Activated effector memory CD4-positive, alpha-beta T cell treated with anti-CD3 and anti-CD28 coated beads, Interleukin-2, amount 50 U/mL, for 16 hours (primary cell): ENCODE data around the gene ZBTB16.

Experiments used
- DNase-seq: peaks from one replicate; pipeline ENCODE4 v3.0.0-alpha.2; 2020

Gene ZBTB16

DNA sequence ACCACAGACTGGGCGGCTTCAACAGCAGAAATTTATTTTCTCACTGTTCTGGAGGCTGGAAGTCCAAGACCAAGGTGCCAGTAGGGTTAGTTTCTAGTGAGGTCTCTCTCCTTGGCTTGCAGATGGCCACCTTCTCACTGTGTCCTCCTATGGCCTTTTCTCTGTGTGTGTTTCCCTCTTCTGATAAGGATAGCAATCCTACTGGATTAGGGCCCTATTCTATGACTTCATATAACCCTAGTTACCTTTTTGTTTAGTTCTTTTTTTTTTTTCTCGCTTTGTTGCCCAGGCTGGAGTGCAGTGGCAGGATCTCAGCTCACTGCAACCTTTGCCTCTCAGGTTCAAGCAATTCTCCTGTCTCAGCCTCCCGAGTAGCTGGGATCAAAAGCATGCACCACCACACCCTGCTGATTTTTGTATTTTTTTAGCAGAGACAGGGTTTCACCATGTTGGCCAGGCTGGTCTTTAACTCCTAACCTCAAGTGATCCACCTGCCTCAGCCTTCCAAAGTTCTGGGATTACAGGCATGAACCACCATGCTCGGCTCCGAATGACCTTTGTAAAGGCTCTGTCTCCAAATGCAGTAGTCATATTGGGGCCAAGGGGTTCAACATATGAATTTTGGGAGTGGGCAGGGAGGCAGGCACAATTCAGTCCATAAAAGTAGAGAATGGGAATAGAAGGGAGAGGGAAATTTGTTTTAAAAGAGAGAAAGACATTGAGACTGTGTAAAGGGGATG is 211.2 kb downstream of the ZBTB16 start:
- no peak for DNase-seq

DNA sequence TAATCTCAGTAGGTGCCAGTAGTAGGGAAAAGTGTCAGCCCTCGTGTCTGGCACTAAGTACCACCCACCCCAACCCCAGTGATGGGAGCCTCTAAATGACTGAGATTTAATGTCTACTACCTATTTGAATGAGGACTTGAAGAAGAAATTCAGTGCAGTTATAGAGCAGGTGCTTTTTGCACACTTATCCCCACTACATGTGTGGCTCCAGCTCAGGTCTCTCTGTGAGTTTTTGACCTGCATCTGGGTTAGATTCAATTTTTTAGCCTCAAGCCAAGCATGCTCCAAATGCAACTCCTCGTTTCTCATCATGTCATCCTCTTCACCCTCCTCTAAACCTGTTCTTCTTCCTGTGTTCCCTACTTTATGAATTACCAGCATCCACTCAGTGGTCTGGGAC is 211.8 kb downstream of the ZBTB16 start:
- no peak for DNase-seq

DNA sequence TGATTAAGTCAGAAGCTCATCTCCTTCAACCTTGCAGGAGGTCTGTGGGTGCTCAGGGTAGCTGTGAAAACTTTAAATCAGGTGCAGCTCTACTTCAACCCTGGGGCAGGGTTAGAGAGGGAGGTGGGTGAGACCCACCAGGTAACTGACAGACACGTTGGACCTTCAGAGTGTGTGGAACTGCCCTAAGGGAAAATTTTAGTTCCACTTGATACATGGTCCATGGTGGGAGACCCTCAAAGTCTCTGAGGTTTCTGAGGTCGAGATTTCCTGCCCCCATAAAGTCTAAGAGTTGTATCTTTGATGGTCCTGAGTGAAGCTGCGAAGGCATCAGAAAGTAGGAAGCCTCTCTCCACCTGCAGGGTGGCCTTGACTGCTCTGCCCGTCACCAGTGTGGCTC is 212.8 kb downstream of the ZBTB16 start:
- no peak for DNase-seq

DNA sequence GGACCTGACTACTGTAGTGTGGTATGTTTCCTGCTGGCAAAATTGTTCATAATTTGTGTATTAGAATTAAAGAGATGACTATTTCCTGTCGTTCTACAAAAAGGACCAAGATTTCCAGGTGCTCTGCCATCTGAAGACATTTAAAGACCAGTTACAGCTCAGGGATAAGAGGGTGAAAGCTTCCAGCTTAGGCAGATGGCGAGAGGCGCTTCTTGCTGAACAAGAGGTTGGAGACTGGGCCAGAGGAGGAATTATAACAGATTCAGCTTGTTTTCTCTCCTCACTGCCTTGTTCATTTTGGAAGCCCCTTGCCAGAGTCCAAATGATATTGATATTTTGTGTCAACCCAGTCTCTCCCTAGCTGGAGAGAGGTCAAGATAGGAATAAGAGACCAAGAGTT is 213.6 kb downstream of the ZBTB16 start:
- DNase-seq, result no peak

DNA sequence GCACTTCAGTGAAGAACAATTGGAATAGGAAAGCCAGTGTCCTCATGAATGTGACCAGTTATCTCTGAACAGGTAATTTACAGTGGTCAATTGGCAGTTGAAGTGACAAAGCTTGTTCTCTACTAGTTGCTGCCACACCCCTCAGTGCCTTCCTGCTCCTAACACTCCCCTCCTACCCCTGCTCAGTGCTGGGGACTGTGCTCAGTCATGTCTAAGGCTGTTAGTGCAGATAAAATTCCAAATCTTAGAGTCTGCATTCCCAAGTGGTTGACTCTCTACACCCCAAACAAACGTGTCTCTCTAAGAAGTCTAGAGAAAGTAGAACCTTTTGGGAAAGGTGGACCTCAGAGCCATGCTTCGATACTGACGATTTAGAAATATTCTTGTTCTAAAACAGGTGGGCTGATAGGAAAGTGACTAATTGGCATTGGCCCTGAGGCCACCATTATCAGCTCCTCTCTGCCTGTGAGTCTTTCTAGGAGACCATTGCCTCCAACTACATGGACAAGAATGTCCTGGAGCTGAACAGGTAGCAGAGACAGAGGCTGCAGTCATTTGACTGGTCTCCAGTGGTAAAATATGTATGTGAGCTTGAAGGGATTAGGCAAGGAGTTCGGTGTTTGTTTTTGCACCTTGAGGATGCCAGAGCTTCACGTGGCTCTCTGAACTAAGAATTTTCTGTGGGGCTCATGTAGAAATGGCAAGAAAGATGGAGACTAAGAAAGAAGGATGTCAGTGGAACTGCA is 214.6 kb downstream of the ZBTB16 start:
- no peak for DNase-seq

DNA sequence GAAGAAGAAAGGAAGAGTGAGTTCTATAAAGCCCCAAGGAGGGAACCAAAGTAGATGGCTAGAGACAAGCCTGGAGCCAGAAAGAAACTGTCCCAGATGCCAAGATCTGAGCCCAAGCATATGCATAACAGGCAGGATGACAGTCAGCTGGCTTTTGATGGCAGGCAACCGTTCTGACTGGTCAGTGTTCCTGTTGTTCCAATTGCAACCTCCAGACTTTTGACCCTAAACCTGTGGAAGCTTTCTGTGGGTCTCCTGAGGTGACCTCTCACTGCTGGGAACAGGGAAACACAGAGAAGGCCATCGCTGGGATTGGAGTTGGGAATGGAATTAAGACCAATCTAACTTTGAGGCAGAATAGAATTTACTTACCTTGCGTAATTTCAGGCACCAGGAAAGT is 215.1 kb downstream of the ZBTB16 start:
- DNase-seq, result no peak

DNA sequence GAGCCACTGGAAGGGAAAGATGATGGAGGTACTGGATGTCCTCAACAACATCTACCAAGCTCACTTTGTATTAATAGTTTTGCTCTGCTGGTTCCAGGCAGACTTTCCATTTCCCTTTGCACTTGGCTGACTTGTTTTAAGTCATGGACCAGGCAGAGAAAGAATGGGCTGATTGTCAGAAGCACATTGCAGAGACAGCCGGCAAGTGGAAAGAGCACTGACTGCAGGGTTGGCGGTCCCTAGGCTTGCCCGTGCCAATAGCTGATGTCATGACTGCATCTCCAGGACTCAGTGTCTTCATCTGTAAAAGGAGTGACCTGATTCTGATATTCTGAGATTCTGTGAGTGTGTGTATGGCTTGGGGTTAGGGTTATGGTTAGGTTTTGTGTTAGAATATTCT is 215.8 kb downstream of the ZBTB16 start:
- DNase-seq, result no peak

DNA sequence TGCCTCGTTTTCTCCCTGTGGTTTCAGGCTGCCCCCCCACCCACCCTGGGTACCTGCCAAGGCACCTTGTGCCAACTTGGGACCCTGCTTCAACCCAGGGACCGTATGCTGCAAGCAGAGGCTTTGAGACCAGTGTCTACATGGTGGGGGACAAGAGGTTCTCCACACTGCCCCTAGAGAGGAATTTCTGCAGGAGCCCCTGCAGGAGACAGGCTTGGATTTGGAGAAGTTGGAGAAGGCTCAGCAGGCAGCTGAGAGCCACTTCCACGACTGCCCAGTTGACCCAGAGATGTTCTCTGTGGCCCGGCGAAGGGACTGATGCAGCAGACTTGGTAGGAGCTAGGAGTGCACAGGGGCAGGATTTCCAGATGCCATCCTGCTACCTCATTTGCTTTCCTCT is 216.6 kb downstream of the ZBTB16 start:
- no peak for DNase-seq

DNA sequence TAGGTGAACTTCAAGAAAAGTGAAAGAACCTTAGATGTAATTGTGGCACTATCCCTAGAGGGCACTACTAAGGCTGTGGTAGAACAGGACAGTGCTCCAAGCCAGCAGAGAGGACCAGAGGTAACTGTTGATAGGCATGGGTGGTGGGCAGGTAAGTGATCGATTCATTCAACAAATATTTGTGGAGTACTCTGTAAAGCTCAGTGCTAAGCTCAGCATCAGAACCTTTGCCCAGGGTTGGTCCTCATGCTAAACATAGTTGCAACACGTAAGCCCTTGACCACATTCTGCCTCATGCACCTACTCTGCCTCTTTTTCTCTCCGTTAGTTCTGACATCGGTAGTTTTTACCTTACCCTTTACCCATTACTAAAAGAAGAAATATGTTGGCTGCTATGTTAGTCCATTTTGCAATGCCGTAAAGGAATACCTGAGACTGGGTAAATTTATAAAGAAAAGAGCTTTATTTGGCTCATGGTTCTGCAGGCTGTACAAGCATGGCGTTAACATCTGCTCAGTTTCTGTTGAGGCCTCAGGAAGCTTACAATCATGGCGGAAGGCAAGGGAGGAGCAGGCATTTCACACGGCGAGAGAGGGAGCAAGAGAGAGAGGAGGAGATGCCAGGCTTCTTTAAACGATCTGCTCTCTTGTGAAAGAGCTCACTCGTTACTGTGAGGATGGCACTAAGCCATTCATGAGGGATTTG is 218.3 kb downstream of the ZBTB16 start:
- no peak for DNase-seq

DNA sequence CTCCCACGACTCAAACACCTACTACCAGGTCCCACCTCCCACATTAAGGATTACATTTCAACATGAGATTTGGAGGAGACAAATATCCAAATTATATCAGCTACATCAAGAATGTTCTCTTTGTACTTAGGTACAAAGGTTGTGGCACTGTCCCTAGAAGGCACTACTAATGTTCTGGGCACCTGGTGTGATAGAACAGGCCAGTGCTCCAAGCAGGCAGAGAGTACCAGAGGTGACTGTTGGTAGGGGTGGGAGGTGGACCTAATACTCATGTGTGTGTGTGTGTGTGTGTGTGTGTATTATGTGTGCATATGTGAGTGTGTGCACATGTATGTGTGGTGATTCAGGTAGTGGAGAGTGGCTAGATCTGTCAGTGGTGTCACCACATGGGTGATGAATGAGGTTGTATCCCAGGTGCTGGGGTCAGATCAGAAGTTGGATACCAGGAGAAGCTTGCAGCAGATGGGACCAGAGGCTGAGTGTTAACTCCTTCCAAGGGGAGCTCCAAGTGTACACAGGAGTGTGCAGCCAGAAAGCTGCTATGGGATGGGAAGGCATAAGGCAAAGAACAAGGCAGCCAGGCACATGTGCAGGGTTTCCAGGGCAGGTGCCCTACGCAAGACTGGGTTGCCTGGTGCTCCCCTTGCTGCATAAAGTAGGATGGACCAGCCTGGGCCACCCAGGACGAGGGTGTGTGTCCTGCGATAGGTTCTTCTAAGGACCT is 219.0 kb downstream of the ZBTB16 start:
- no peak for DNase-seq

DNA sequence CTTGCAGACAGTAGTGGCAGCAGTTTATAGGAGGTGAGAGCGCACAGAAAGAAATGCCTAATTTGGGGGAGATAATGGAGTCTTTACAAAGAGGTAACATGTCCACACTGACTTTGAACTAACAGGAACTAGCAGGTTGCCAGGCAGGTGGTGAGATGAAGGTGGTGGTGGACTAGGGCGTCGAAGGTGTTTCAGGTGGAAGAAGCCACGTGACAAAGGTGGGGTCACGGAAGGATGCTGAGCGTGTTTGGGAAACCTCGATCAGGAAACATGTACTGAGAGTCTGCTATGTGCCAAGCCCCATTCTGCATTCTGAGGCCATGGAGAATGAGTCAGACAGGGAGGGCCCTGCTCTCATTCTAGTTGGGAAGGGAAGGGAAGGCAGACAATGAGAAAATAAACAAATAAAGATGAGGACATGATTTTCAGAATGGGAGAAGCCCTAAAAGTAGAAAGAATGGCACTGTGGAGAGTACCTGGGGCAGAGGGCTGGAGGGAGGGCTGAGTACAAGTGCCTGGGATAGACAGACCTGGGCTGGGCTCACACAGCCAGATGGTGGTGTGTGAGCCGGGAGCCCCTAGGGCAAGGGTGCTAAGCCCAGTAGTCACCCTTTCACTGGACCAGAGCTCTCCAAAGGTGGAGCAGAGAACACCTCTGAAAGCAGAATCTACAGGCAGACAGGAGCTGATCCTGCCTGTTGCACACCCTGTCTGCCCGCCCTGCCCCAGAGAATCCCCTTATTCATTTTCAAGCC is 220.5 kb downstream of the ZBTB16 start:
- no peak for DNase-seq

DNA sequence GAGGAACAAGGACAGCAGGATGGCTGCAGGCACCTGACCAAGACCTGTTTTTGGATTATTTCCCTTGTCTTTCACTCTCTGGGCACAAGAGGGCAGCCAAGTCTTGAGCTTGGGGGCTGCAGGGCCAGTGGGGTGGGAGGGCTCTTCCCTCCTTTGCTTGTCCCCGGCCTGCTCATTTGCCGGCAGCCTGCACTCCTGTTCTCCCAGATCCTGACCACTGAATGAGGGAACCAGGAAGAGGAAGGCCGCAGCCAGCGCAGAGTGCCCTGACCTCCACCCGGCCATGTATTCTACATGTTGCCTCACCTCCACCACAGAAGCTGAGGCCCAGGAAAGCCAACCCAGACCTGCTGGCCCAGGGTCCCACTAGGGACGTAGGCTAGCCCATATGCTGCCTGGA is 221.2 kb downstream of the ZBTB16 start:
- no peak for DNase-seq

DNA sequence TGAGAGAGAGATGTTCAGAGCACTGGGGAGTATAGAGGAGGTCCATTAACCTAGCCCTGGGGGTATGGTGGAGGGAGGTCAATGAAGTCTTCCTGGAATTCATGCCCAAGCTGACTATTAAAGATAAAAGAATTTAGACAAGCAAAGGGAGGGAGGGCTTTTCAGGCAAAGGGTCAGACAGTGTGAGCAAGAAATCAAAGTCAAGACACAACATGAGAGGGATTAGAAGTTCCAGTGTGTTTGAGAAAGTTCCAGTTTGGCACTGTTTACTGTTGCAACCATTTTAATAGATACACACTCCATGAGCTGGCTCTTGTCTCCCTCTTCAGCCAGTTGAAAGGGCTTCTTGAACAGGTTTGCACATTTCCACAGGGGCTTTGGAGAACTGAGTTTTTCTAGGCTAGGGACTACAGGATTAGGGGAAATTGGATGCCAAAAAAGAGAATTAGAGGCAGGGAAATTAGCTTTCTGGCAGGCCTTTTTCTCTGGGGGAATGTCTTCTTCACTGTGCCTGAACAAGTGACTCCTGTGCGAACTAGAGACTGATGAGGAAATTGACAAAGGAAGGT is 222.0 kb downstream of the ZBTB16 start:
- no peak for DNase-seq

DNA sequence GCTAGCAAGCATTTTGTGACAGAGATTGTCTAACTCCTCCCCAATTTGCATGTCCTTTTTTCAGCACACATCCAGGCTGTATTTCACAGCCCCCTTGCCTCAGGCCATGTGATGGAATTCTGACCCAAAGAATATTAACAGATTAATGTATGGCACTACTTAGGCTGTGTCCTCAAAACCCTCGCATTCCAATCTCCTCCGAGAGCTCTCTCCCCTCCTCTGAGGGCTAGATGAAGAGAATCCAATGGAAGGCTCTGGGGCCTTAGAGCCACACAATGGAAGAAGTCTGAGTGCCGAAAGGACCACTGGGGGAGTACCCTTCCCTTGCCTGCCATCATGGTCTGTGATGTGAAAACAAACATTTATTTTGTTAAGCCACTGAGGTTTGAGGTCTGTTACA is 223.0 kb downstream of the ZBTB16 start:
- DNase-seq, result no peak

DNA sequence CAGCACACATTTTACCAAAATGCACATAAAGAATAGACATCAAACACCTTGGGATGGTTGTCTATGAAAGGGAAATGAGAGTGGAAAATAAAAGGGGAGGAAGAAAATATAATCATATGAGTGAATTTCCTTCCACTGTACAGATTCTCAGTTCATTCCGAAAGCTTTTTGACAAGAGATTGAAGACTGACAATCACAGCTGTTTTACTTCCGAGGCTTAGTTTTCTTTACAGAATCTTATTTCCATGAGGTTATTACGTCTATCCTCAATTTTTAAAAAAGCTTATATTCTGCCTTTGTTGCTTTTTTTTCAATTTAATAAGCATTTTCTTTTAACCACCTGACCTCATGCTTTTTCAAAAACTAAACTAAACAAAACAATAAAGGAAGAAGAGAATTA is 223.9 kb downstream of the ZBTB16 start:
- DNase-seq, result no peak

DNA sequence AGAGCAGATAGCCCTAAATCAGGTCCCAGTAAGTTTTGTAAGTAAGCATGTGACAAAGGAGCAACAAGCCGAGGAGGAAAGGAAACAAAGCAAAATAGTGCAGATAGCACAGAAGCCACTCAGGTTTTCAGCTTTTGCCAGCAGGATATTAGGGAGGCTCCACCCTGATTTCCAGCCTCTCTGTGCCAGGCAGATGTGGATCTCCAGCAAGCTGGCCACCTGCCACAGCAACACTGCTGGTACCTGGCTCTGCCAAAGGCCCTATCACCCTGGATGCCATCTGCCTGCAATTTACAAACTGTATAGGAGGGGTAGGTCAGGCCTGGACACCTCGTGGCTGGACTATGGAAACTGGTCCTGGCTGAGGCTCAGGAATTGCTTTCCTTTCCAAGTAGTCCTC is 224.5 kb downstream of the ZBTB16 start:
- DNase-seq, result no peak

DNA sequence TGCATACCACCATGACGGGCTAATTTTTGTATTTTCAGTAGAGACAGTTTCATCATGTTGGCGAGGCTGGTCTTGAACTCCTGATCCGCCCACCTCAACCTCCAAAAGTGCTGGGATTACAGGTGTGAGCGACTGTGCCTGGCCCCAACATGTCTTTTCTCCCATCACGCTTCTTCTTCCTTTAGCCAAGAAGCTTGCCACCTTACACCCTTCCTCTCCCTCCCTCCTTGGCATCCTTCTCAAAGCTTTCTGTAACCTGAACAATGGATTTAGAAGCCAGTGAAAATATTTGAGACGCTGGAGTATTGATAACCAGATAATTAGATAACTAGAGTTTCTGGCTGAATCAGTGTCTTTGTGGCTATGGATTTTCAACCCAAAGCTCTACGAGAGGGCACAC is 225.4 kb downstream of the ZBTB16 start:
- no peak for DNase-seq

DNA sequence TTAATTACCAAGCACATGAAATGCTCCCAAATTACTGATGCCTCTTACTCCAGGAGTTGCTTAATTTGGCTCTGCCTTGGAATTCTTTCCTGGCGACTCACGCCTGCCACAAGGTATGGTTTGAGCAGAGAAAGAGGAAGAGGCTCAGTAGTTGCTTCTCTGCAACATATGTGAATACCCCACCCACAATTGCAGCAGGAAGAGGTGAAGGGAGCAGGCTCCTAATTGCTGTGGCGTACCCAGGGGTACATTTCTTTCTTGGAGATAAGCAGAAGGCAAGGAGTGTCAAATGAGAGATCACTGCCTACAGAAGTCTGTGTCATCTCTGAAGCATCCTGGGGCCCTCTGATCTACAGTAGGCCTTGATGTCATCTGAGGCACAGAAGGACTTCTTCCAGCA is 226.1 kb downstream of the ZBTB16 start:
- no peak for DNase-seq

DNA sequence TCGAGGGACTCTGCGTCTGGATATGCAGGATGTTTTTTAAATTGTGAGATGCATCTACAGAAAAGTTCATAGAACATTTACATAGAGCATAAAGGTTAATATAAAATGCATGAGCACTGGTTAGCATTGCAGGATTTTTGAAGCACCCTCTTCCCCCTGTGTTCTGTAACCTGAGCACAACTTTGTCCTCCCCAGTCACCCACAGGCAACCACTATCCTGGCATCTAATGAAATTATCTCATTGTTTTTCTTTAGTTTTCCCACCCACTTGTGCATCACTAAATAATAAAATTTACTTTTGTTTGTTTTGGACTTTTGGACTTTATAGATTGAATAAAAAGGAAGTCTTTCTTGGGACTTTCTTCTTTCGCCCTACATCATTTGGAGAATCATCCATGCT is 226.7 kb downstream of the ZBTB16 start:
- DNase-seq, result no peak

DNA sequence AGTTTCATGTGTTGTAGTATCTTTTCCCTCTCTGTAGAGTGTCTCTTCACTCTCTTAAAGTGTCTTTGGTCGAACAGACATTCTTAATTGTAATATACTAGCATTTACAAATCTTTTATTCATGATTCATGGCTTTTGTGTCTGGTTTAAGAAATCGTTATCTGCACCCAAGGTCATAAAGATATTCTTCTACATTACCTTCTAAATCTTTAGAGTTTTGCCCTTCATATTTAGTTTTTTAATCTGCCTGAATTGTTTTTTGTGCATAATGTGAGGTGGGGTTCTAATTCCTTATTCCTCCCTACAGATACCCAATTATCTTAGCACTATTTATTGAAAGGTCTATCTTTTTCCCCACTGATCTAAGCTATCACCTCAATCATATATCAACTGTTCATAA is 227.6 kb downstream of the ZBTB16 start:
- DNase-seq, result no peak

DNA sequence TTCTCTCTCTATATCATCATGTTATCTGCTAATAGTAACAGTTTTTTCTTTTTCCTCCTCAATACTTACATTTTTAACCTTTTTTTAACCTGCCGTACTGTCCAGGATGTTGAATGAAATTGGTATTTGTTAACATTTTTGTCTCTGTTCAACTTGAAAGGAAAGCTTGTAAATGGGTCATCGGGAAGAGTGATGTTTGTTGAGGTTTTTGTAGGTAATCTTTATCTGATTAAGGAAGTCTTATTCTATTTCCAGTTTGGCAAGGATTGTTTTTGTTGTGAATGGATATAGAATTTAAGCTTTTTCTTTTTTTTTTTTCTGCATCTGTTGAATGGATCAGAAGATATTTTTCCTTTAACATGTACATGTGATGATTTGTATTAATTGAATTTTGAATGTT is 228.6 kb downstream of the ZBTB16 start:
- DNase-seq, result no peak

DNA sequence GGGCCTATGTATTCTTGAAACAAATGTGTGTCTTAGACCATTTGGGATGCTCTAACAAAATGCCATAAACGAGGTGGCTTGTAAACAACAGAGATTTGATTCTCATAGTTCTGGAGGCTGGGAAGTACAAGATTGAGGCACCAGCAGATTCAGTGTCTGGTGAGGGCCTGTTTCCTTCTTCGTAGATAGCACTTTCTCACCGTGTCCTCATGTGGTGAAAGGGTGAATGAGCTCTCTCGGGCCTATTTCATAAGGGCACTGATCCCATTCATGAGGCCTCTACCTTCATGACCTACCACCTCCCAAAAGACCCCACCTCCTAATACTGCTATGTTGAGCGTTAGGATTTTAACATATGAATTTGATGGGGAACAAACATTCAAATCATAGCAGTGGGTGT is 230.3 kb downstream of the ZBTB16 start:
- DNase-seq, result no peak
